Breast epithelium (tissue), 3 donors: ENCODE results near the gene NUDT14.

Source experiments
- CTCF ChIP-seq, 3 donors: fragments of 450-650 bp; IDR thresholded peaks; one replicate each; pipeline ENCODE4 v1.5.1; 2016 to 2017; ENCODE audit warnings: antibody characterized with exemption in 3 of 3, mild to moderate bottlenecking in 3 of 3, moderate library complexity in 3 of 3
- POLR2A ChIP-seq: fragments of 450-650 bp; IDR thresholded peaks from one replicate; pipeline ENCODE4 v1.6.1; 2016; ENCODE audit warnings: antibody characterized with exemption, mild to moderate bottlenecking, moderate library complexity

GRCh38 chr14:105195522-105196264 lies 14.6 kb upstream of the NUDT14 start:
- TF ChIP-seq CTCF (IDR thresholded peaks at IDR 0.05) (no peak), POLR2A (no peak)
